Ovary (tissue), 9 donors: ENCODE results near the gene PCDHGB7. TPM values are rescaled to one million over a fixed set of nuclear protein-coding genes. Genes with fewer than 3 reads are reported as not detected.

Source experiments
- DNase-seq, 5 donors: peaks; one replicate each; pipeline ENCODE4 v3.0.0-alpha.2; 2019 to 2020
- H3K27ac ChIP-seq, 2 donors: fragments of 200-600 bp; one replicate each; pipeline versions ENCODE4 v1.5.1 to v1.8.0; 2019 to 2022
- H3K27me3 ChIP-seq: fragments of 200-600 bp; one replicate; pipeline ENCODE4 v1.8.0; 2022
- H3K36me3 ChIP-seq: fragments of 200-600 bp; sonication (generic); one replicate; pipeline ENCODE4 v1.5.1; 2019
- H3K4me1 ChIP-seq: one replicate; pipeline ENCODE4 v1.8.1; 2013; ENCODE audit warnings: mild to moderate bottlenecking, moderate library complexity; ENCODE audit not compliant: insufficient read depth
- H3K4me3 ChIP-seq: fragments of 200-600 bp; sonication (generic); one replicate; pipeline ENCODE4 v1.5.1; 2017
- H3K9me3 ChIP-seq, 2 donors: fragments of 200-600 bp in 1 of 2; sonication (generic) in 1 of 2; one replicate each; pipeline versions ENCODE4 v1.5.1 to v1.8.1; 2013 to 2019; ENCODE audit warnings: mild to moderate bottlenecking in 1 of 2, moderate library complexity in 1 of 2
- CTCF ChIP-seq, 3 donors: fragments of 450-650 bp in 2 of 3; fragments of 200-600 bp in 1 of 3; IDR thresholded peaks; one replicate each; pipeline versions ENCODE4 v1.5.1 to v1.8.0; 2016 to 2022; ENCODE audit warnings: antibody characterized with exemption in 3 of 3, mild to moderate bottlenecking in 1 of 3
- EP300 ChIP-seq: sonication (generic); formaldehyde crosslinking; IDR thresholded peaks from one replicate; pipeline ENCODE4 v1.6.1; 2017; ENCODE audit warnings: antibody characterized with exemption
- WGBS, 3 donors: extraction: QIAGEN DNeasy Blood & Tissue Kit in 1 of 3; methylation state at CpG; one replicate each; pipeline versions ENCODE4 v1.1.5 to v1.1.7; 2013 to 2017; 5-methylcytosine and 5-hydroxymethylcytosine counted together
- intact Hi-C, 4 donors: fragments of 100-400 bp; cut with DNase I; formaldehyde crosslinking; loops; one replicate each; pipeline versions ENCODE4 v1.11.0 to v1.15.1; 2022 to 2023
- polyA plus RNA-seq, 2 donors: library from polyadenylated mRNA; stranded (reverse); fragments of 200-250 nt in 1 of 2; fragments of 350-450 nt in 1 of 2; fragmentation: Illumina TruSeq in 1 of 2; extraction: RNeasy Lipid Tissue Mini Kit (QIAGEN cat#74804) in 1 of 2; gene quantifications; one replicate each; pipeline ENCODE4 v1.2.3, GENCODE V29; 2013 to 2014
- total RNA-seq, 7 donors: library from RNA; depleted of rRNA in 2 of 7; stranded (reverse); fragments of >200 nt in 2 of 7; fragmentation: NEBNext Ultra II Directional in 3 of 7; extraction: Animal tissue kit (Norgen Biotek cat#: 25700) in 3 of 7; gene quantifications; one replicate each; pipeline versions ENCODE4 v1.1.0 to v1.2.4, GENCODE V29; 2016 to 2023
- donor health status: DM: no; HTN: no; CAD: no; lungs with moderate emphysema.
- donor health status: DM: no; HTN: no; CAD: no.
- donor health status: Bipolar disorder and iron deficiency.
- donor health status: DM: yes; HTN: yes; CAD: no.
- donor health status: DM: no; HTN: no; CAD: no.
- donor health status: DM: yes; HTN: yes; CAD: no.

PCDHGB7 gene
- total and polyA plus RNA-seq, 9 donors = 8.0 to 22.9 (median 19.9) TPM

GRCh38 chr5:141465351-141465750 lies 47.9 kb downstream of the PCDHGB7 start:
- intact Hi-C loops = no loop called here
- Histone ChIP-seq H3K27me3 (no peaks in the 10 kb centered on the region), H3K27ac (no peak overlapping the region), H3K36me3 (no peaks in the 10 kb centered on the region), H3K9me3 (no peaks in the 10 kb centered on the region), H3K4me3 (no peak overlapping the region), H3K4me1 (no peaks in the 10 kb centered on the region)
- WGBS, 3 donors = 95 to 99% (median 98%) methylated on average over 3 of the region's 3 CpGs
- TF ChIP-seq CTCF (IDR thresholded peaks at IDR 0.05) (no peak), EP300 (no peak)
- DNase-seq = no peak

Other genes starting within 250 kb of the PCDHGB7 start
Only the 30 nearest of the 37 such genes appear.
- 1 to 10 TPM; 2.5 to 9.2 (median 6.0) TPM for gene PCDHB11, start 218.1 kb upstream of the PCDHGB7 start, total RNA-seq
- 1 to 10 TPM; 1.8 to 3.2 TPM for gene PCDHB11, start 218.1 kb upstream of the PCDHGB7 start, polyA plus RNA-seq
- gene PCDHB12, start 209.0 kb upstream of the PCDHGB7 start, total RNA-seq = 1 to 10 TPM; 2.8 to 8.8 (median 6.9) TPM
- gene PCDHB12, start 209.0 kb upstream of the PCDHGB7 start, polyA plus RNA-seq = 1 to 10 TPM; 2.8 to 2.9 TPM
- 1 to 10 TPM; 3.9 to 5.9 (median 4.5) TPM for gene PCDHB13, start 203.8 kb upstream of the PCDHGB7 start, total RNA-seq
- gene PCDHB13, start 203.8 kb upstream of the PCDHGB7 start, polyA plus RNA-seq = 1 to 10 TPM; 1.3 to 3.1 TPM
- gene PCDHB14, start 194.3 kb upstream of the PCDHGB7 start, total RNA-seq = 1 to 10 TPM; 3.8 to 7.2 (median 5.4) TPM
- 1 to 10 TPM; 3.8 to 4.5 TPM for gene PCDHB14, start 194.3 kb upstream of the PCDHGB7 start, polyA plus RNA-seq
- gene PCDHB15, start 172.3 kb upstream of the PCDHGB7 start, total RNA-seq = 10 to 100 TPM in 4 of 7 donors, 1 to 10 TPM in 3; 3.4 to 17.0 (median 10.3) TPM
- 1 to 10 TPM; 6.7 to 8.2 TPM for gene PCDHB15, start 172.3 kb upstream of the PCDHGB7 start, polyA plus RNA-seq
- gene SLC25A2, start 113.6 kb upstream of the PCDHGB7 start, total RNA-seq = 1 to 10 TPM in 1 of 7 donors, under 1 TPM in 3, not detected in 3; 0.40 to 1.4 (median 0.54) TPM
- under 1 TPM in 1 of 2 donors, not detected in 1; 0.10 TPM for gene SLC25A2, start 113.6 kb upstream of the PCDHGB7 start, polyA plus RNA-seq
- 100 to 1,000 TPM in 4 of 7 donors, 10 to 100 TPM in 3; 65.1 to 141 (median 102) TPM for gene TAF7, start 96.9 kb upstream of the PCDHGB7 start, total RNA-seq
- gene TAF7, start 96.9 kb upstream of the PCDHGB7 start, polyA plus RNA-seq = 100 to 1,000 TPM in 1 of 2 donors, 10 to 100 TPM in 1; 96.4 to 136 TPM
- 1 to 10 TPM in 3 of 7 donors, under 1 TPM in 4; 0.72 to 2.8 (median 1.00) TPM for gene PCDHGA1, start 87.2 kb upstream of the PCDHGB7 start, total RNA-seq
- gene PCDHGA1, start 87.2 kb upstream of the PCDHGB7 start, polyA plus RNA-seq = under 1 TPM; 0.29 to 0.90 TPM
- gene PCDHGA2, start 78.9 kb upstream of the PCDHGB7 start, total RNA-seq = 10 to 100 TPM in 5 of 7 donors, 1 to 10 TPM in 2; 7.3 to 13.5 (median 12.0) TPM
- gene PCDHGA2, start 78.9 kb upstream of the PCDHGB7 start, polyA plus RNA-seq = 1 to 10 TPM; 3.0 to 5.4 TPM
- gene PCDHGA3, start 73.8 kb upstream of the PCDHGB7 start, total RNA-seq = 1 to 10 TPM; 5.3 to 8.6 (median 5.9) TPM
- 1 to 10 TPM; 1.9 to 2.9 TPM for gene PCDHGA3, start 73.8 kb upstream of the PCDHGB7 start, polyA plus RNA-seq
- 1 to 10 TPM; 3.7 to 9.3 (median 5.5) TPM for gene PCDHGB1, start 67.6 kb upstream of the PCDHGB7 start, total RNA-seq
- gene PCDHGB1, start 67.6 kb upstream of the PCDHGB7 start, polyA plus RNA-seq = 1 to 10 TPM; 1.1 to 1.4 TPM
- gene PCDHGA4, start 62.7 kb upstream of the PCDHGB7 start, total RNA-seq = 1 to 10 TPM; 4.4 to 8.2 (median 6.6) TPM
- gene PCDHGA4, start 62.7 kb upstream of the PCDHGB7 start, polyA plus RNA-seq = 1 to 10 TPM; 1.2 to 3.8 TPM
- gene PCDHGB2, start 57.7 kb upstream of the PCDHGB7 start, total RNA-seq = 10 to 100 TPM in 2 of 7 donors, 1 to 10 TPM in 5; 4.5 to 11.9 (median 9.3) TPM
- gene PCDHGB2, start 57.7 kb upstream of the PCDHGB7 start, polyA plus RNA-seq = 1 to 10 TPM; 1.9 to 4.3 TPM
- gene PCDHGA5, start 53.5 kb upstream of the PCDHGB7 start, total RNA-seq = 1 to 10 TPM; 4.5 to 9.5 (median 6.4) TPM
- gene PCDHGA5, start 53.5 kb upstream of the PCDHGB7 start, polyA plus RNA-seq = 1 to 10 TPM; 1.7 to 3.2 TPM
- gene PCDHGB3, start 47.4 kb upstream of the PCDHGB7 start, total RNA-seq = 1 to 10 TPM; 4.1 to 8.6 (median 5.6) TPM
- gene PCDHGB3, start 47.4 kb upstream of the PCDHGB7 start, polyA plus RNA-seq = 1 to 10 TPM; 1.1 to 2.1 TPM
- gene PCDHGA6, start 43.8 kb upstream of the PCDHGB7 start, total RNA-seq = 10 to 100 TPM in 3 of 7 donors, 1 to 10 TPM in 4; 6.7 to 14.5 (median 8.7) TPM
- gene PCDHGA6, start 43.8 kb upstream of the PCDHGB7 start, polyA plus RNA-seq = 1 to 10 TPM; 3.6 to 4.2 TPM
- 1 to 10 TPM; 4.2 to 8.6 (median 5.8) TPM for gene PCDHGA7, start 34.9 kb upstream of the PCDHGB7 start, total RNA-seq
- gene PCDHGA7, start 34.9 kb upstream of the PCDHGB7 start, polyA plus RNA-seq = 1 to 10 TPM; 1.3 to 2.3 TPM
- 10 to 100 TPM in 1 of 7 donors, 1 to 10 TPM in 6; 6.0 to 12.0 (median 8.8) TPM for gene PCDHGB4, start 30.0 kb upstream of the PCDHGB7 start, total RNA-seq
- gene PCDHGB4, start 30.0 kb upstream of the PCDHGB7 start, polyA plus RNA-seq = 1 to 10 TPM; 2.1 to 3.1 TPM
- gene PCDHGA8, start 25.0 kb upstream of the PCDHGB7 start, total RNA-seq = 1 to 10 TPM; 2.9 to 7.6 (median 3.8) TPM
- gene PCDHGA8, start 25.0 kb upstream of the PCDHGB7 start, polyA plus RNA-seq = under 1 TPM; 0.37 to 0.41 TPM
- gene PCDHGB5, start 19.7 kb upstream of the PCDHGB7 start, total RNA-seq = 10 to 100 TPM; 13.2 to 19.7 (median 18.2) TPM
- gene PCDHGB5, start 19.7 kb upstream of the PCDHGB7 start, polyA plus RNA-seq = 1 to 10 TPM; 4.5 to 8.2 TPM
- gene PCDHGA9, start 14.9 kb upstream of the PCDHGB7 start, total RNA-seq = 10 to 100 TPM in 4 of 7 donors, 1 to 10 TPM in 3; 5.4 to 11.7 (median 10.6) TPM
- 1 to 10 TPM; 2.3 to 5.2 TPM for gene PCDHGA9, start 14.9 kb upstream of the PCDHGB7 start, polyA plus RNA-seq
- 10 to 100 TPM in 6 of 7 donors, 1 to 10 TPM in 1; 9.8 to 18.1 (median 14.4) TPM for gene PCDHGB6, start 9.7 kb upstream of the PCDHGB7 start, total RNA-seq
- 10 to 100 TPM in 1 of 2 donors, 1 to 10 TPM in 1; 7.0 to 12.3 TPM for gene PCDHGB6, start 9.7 kb upstream of the PCDHGB7 start, polyA plus RNA-seq
- gene PCDHGA10, start 4.7 kb upstream of the PCDHGB7 start, total RNA-seq = 1 to 10 TPM; 5.0 to 9.7 (median 8.1) TPM
- gene PCDHGA10, start 4.7 kb upstream of the PCDHGB7 start, polyA plus RNA-seq = 1 to 10 TPM; 1.3 to 3.9 TPM
- 1 to 10 TPM; 3.2 to 7.7 (median 5.7) TPM for gene PCDHGA11, start 3.4 kb downstream of the PCDHGB7 start, total RNA-seq
- 1 to 10 TPM; 1.4 to 2.6 TPM for gene PCDHGA11, start 3.4 kb downstream of the PCDHGB7 start, polyA plus RNA-seq
- 10 to 100 TPM in 1 of 7 donors, 1 to 10 TPM in 6; 6.0 to 10.4 (median 8.2) TPM for gene PCDHGA12, start 12.8 kb downstream of the PCDHGB7 start, total RNA-seq
- 1 to 10 TPM; 2.0 to 4.5 TPM for gene PCDHGA12, start 12.8 kb downstream of the PCDHGB7 start, polyA plus RNA-seq
- gene PCDHGC3, start 58.3 kb downstream of the PCDHGB7 start, total RNA-seq = 10 to 100 TPM; 19.6 to 85.3 (median 67.7) TPM
- 10 to 100 TPM; 63.1 to 92.9 TPM for gene PCDHGC3, start 58.3 kb downstream of the PCDHGB7 start, polyA plus RNA-seq
- 1 to 10 TPM; 1.0 to 4.5 (median 2.4) TPM for gene PCDHGC4, start 67.4 kb downstream of the PCDHGB7 start, total RNA-seq
- under 1 TPM; 0.22 to 0.32 TPM for gene PCDHGC4, start 67.4 kb downstream of the PCDHGB7 start, polyA plus RNA-seq
- 1 to 10 TPM; 1.4 to 3.5 (median 2.0) TPM for gene PCDHGC5, start 71.4 kb downstream of the PCDHGB7 start, total RNA-seq
- under 1 TPM; 0.19 to 0.48 TPM for gene PCDHGC5, start 71.4 kb downstream of the PCDHGB7 start, polyA plus RNA-seq
- 10 to 100 TPM; 28.0 to 51.0 (median 44.0) TPM for gene DIAPH1, start 201.3 kb downstream of the PCDHGB7 start, total RNA-seq
- 10 to 100 TPM; 21.2 to 45.6 TPM for gene DIAPH1, start 201.3 kb downstream of the PCDHGB7 start, polyA plus RNA-seq
- gene HDAC3, start 219.2 kb downstream of the PCDHGB7 start, total RNA-seq = 10 to 100 TPM; 34.2 to 55.6 (median 49.4) TPM
- gene HDAC3, start 219.2 kb downstream of the PCDHGB7 start, polyA plus RNA-seq = 10 to 100 TPM; 43.3 to 73.8 TPM